ENCODE results near the gene C1QTNF3. TPM values are rescaled to one million over a fixed set of nuclear protein-coding genes. Genes with fewer than 3 reads are reported as not detected.

The C1QTNF3 gene
- total RNA-seq, 3 donors from 2014 or later (not counting 1 experiment from before 2014, with no cell fraction given) = 10.5 to 11.4 (median 11.3) TPM

- Histone ChIP-seq H3K4me1 (ENCODE audit: control insufficient read depth, insufficient read depth, low read length) (no peaks in the 10 kb centered on the region), H3K9me3 (ENCODE audit: control insufficient read depth, insufficient read depth, low read length) (no peaks in the 10 kb centered on the region), H3K27ac (ENCODE audit: low read length) (no peak overlapping the region), H3K27me3 (ENCODE audit: control insufficient read depth, insufficient read depth, low read length) (no peaks in the 10 kb centered on the region), H3K4me3 (ENCODE audit: low read length) (no peak overlapping the region), H3K36me3 (ENCODE audit: control insufficient read depth, insufficient read depth, low read length) (no peaks in the 10 kb centered on the region)
- no peaks in the 10 kb centered on the region for H3K27me3 Mint-ChIP-seq (ENCODE audit: low read depth in 2 of 2)
- H3K4me3 Mint-ChIP-seq = no peak overlapping the region
- no peak for DNase-seq
- peaks cover 10% of the 10 kb centered on the region for H3K36me3 Mint-ChIP-seq
- peaks cover 8 to 10% of the 10 kb centered on the region in 2 donors for H3K4me1 Mint-ChIP-seq
- WGBS (ENCODE audit: insufficient coverage) = 97% methylated on average over 2 of the region's 2 CpGs
- TF ChIP-seq, protein P1, sequence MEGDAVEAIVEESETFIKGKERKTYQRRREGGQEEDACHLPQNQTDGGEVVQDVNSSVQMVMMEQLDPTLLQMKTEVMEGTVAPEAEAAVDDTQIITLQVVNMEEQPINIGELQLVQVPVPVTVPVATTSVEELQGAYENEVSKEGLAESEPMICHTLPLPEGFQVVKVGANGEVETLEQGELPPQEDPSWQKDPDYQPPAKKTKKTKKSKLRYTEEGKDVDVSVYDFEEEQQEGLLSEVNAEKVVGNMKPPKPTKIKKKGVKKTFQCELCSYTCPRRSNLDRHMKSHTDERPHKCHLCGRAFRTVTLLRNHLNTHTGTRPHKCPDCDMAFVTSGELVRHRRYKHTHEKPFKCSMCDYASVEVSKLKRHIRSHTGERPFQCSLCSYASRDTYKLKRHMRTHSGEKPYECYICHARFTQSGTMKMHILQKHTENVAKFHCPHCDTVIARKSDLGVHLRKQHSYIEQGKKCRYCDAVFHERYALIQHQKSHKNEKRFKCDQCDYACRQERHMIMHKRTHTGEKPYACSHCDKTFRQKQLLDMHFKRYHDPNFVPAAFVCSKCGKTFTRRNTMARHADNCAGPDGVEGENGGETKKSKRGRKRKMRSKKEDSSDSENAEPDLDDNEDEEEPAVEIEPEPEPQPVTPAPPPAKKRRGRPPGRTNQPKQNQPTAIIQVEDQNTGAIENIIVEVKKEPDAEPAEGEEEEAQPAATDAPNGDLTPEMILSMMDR (IDR thresholded peaks at IDR 0.05) = no peak
- no peaks in the 10 kb centered on the region for H3K9me3 Mint-ChIP-seq
- H3K27ac Mint-ChIP-seq = no peak overlapping the region
- intact Hi-C loops (cut with micrococcal nuclease) = no loop called here
- ATAC-seq = no peak
Observed at GRCh38 chr5:34016750-34017149, 26.3 kb downstream of the C1QTNF3 start.

- H3K4me1 ChIP-seq (ENCODE audit: control insufficient read depth, insufficient read depth, low read length) = no peaks in the 10 kb centered on the region
- H3K9me3 Mint-ChIP-seq = no peaks in the 10 kb centered on the region
- WGBS (ENCODE audit: insufficient coverage) = 78% methylated on average over 5 of the region's 5 CpGs
- peaks cover 3 to 4% of the 10 kb centered on the region in 2 donors for H3K4me1 Mint-ChIP-seq
- H3K36me3 Mint-ChIP-seq = peaks cover 9% of the 10 kb centered on the region
- H3K4me3 ChIP-seq (ENCODE audit: low read length) = no peak overlapping the region
- H3K36me3 ChIP-seq (ENCODE audit: control insufficient read depth, insufficient read depth, low read length) = no peaks in the 10 kb centered on the region
- H3K9me3 ChIP-seq (ENCODE audit: control insufficient read depth, insufficient read depth, low read length) = no peaks in the 10 kb centered on the region
- intact Hi-C loops (cut with micrococcal nuclease) = no loop called here
- H3K27ac Mint-ChIP-seq = no peak overlapping the region
- no peak overlapping the region for H3K4me3 Mint-ChIP-seq
- TF ChIP-seq, protein P1 (IDR thresholded peaks at IDR 0.05) = no peak
- ATAC-seq (no peak), DNase-seq (no peak)
- H3K27me3 ChIP-seq (ENCODE audit: control insufficient read depth, insufficient read depth, low read length) = no peaks in the 10 kb centered on the region
- H3K27ac ChIP-seq (ENCODE audit: low read length) = no peak overlapping the region
- no peaks in the 10 kb centered on the region for H3K27me3 Mint-ChIP-seq (ENCODE audit: low read depth in 2 of 2)
Observed at GRCh38 chr5:34016222-34016621, 26.8 kb downstream of the C1QTNF3 start.

GRCh38 chr5:34015120-34015822, 27.7 kb downstream of the C1QTNF3 start:
- Histone ChIP-seq H3K9me3 (ENCODE audit: control insufficient read depth, insufficient read depth, low read length) (no peaks in the 10 kb centered on the region), H3K4me1 (ENCODE audit: control insufficient read depth, insufficient read depth, low read length) (no peaks in the 10 kb centered on the region), H3K4me3 (ENCODE audit: low read length) (no peak overlapping the region), H3K27me3 (ENCODE audit: control insufficient read depth, insufficient read depth, low read length) (no peaks in the 10 kb centered on the region), H3K36me3 (ENCODE audit: control insufficient read depth, insufficient read depth, low read length) (no peaks in the 10 kb centered on the region), H3K27ac (ENCODE audit: low read length) (no peak overlapping the region)
- Mint-ChIP-seq H3K36me3 (no peaks in the 10 kb centered on the region), H3K27me3 (ENCODE audit: low read depth in 2 of 2) (no peaks in the 10 kb centered on the region), H3K4me1 (no peaks in the 10 kb centered on the region), H3K27ac (no peak overlapping the region), H3K4me3 (no peak overlapping the region), H3K9me3 (no peaks in the 10 kb centered on the region)
- DNase-seq (no peak), ATAC-seq (no peak)
- intact Hi-C loops (cut with micrococcal nuclease) = no loop called here
- 96% methylated on average over 3 of the region's 4 CpGs for WGBS (ENCODE audit: insufficient coverage)
- TF ChIP-seq, protein P1 (IDR thresholded peaks at IDR 0.05) = no peak

DNA sequence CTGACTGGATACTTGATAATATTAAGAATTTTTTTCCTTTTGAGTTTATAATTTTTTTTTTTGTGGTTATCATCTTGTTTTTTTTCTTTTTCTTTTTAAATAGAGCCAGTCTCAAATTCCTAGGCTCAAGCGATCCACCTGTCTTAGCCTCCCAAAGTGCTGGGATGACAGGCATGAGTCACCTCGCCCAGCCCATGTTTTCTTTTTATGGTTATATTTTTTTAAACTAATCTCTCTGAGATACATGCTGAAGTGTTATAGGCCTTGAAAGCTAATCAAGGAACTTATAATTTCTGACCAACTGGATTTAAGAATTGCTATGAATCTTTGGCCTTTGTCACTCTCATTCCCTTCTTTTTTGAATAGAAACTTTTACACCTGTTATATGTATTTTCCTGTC, 28.4 kb downstream of the C1QTNF3 start:
- no peaks in the 10 kb centered on the region for H3K9me3 Mint-ChIP-seq
- H3K36me3 ChIP-seq (ENCODE audit: control insufficient read depth, insufficient read depth, low read length) = no peaks in the 10 kb centered on the region

More for the DNA sequence above, 28.4 kb downstream of the C1QTNF3 start:
- DNase-seq = no peak
- ATAC-seq = no peak
- Mint-ChIP-seq H3K27me3 (ENCODE audit: low read depth in 2 of 2) (no peaks in the 10 kb centered on the region), H3K4me3 (no peak overlapping the region), H3K4me1 (peaks cover 0 to 3% of the 10 kb centered on the region in 2 donors), H3K36me3 (no peaks in the 10 kb centered on the region), H3K27ac (no peak overlapping the region)
- no peaks in the 10 kb centered on the region for H3K9me3 ChIP-seq (ENCODE audit: control insufficient read depth, insufficient read depth, low read length)
- no peak overlapping the region for H3K27ac ChIP-seq (ENCODE audit: low read length)
- H3K27me3 ChIP-seq (ENCODE audit: control insufficient read depth, insufficient read depth, low read length) = no peaks in the 10 kb centered on the region
- no peaks in the 10 kb centered on the region for H3K4me1 ChIP-seq (ENCODE audit: control insufficient read depth, insufficient read depth, low read length)
- 100% methylated on average over 1 of the region's 2 CpGs for WGBS (ENCODE audit: insufficient coverage)
- intact Hi-C loops (cut with micrococcal nuclease) = no loop called here
- TF ChIP-seq, protein P1 (IDR thresholded peaks at IDR 0.05) = no peak
- no peak overlapping the region for H3K4me3 ChIP-seq (ENCODE audit: low read length)

Measured in natural killer cell (primary cell).